Caco-2 (cell line): Measurements from ENCODE around the gene EGFL8. TPM values are rescaled to one million over a fixed set of nuclear protein-coding genes. Genes with fewer than 3 reads are reported as not detected.

Experiments used
- BruUV-seq: library from RNA; stranded (reverse); fragments of 400-500 nt; replicated peaks from 2 replicates; lab custom pipeline; 2021; lab: Mats Ljungman, UMichigan
- CTCF ChIA-PET: fragments of 300-600 bp; sonication (Branson Sonifier 250); formaldehyde crosslinking; loops from one replicate; lab custom pipeline; 2022; ENCODE audit warnings: antibody characterized with exemption; lab: Charles Lee
- POLR2A ChIA-PET: fragments of 300-600 bp; sonication (Branson Sonifier 250); formaldehyde crosslinking; loops from one replicate; lab custom pipeline; 2022; ENCODE audit warnings: antibody characterized with exemption; lab: Charles Lee
- DNase-seq, 2 experiments: peaks; one replicate each; pipeline versions ENCODE4 v3.0.0 to v3.0.0-alpha.2; 2020 to 2022
- H3K27me3 ChIP-seq: replicated peaks from 2 replicates; pipeline ENCODE4 v1.6.0; 2011; ENCODE audit warnings: low read length; ENCODE audit not compliant: control insufficient read depth, insufficient read depth
- H3K36me3 ChIP-seq: 2 replicates; pipeline ENCODE4 v1.5.1; 2011; ENCODE audit warnings: low read length; ENCODE audit not compliant: control insufficient read depth, insufficient read depth
- H3K4me1 ChIP-seq: fragments of 250-450 bp; sonication (Bioruptor Pico); 2 replicates; pipeline ENCODE4 v1.5.1; 2020; ENCODE audit warnings: mild to moderate bottlenecking
- H3K4me3 ChIP-seq: 2 replicates; pipeline ENCODE4 v1.5.1; 2011; ENCODE audit warnings: low read depth, mild to moderate bottlenecking, control low read depth, low read length
- H3K9me3 ChIP-seq: fragments of 250-450 bp; sonication (Bioruptor Pico); 2 replicates; pipeline ENCODE4 v1.5.1; 2020; ENCODE audit warnings: mild to moderate bottlenecking, moderate library complexity
- H3K27ac Mint-ChIP-seq: one replicate; pipeline ENCODE4 v1.8.0; 2022; ENCODE audit warnings: mixed read lengths; ENCODE audit not compliant: unreplicated experiment
- H3K27me3 Mint-ChIP-seq: one replicate; pipeline ENCODE4 v1.8.0; 2022; ENCODE audit warnings: mixed read lengths; ENCODE audit not compliant: insufficient read depth, unreplicated experiment
- H3K36me3 Mint-ChIP-seq: one replicate; pipeline ENCODE4 v1.8.0; 2022; ENCODE audit warnings: mild to moderate bottlenecking, mixed read lengths; ENCODE audit not compliant: insufficient read depth, unreplicated experiment
- H3K4me1 Mint-ChIP-seq: one replicate; pipeline ENCODE4 v1.8.0; 2022; ENCODE audit warnings: low read depth, mixed read lengths; ENCODE audit not compliant: unreplicated experiment
- H3K4me3 Mint-ChIP-seq: one replicate; pipeline ENCODE4 v1.8.0; 2022; ENCODE audit warnings: mild to moderate bottlenecking, moderate library complexity, mixed read lengths; ENCODE audit not compliant: unreplicated experiment
- H3K9me3 Mint-ChIP-seq: one replicate; pipeline ENCODE4 v1.8.0; 2022; ENCODE audit warnings: mixed read lengths; ENCODE audit not compliant: unreplicated experiment
- intact Hi-C: fragments of 100-400 bp; cut with micrococcal nuclease; formaldehyde crosslinking; loops from one replicate; pipeline ENCODE4 v1.10.0; 2022; ENCODE audit not compliant: unreplicated experiment
- total RNA-seq: library from RNA; stranded (reverse); gene quantifications from 2 replicates; pipeline ENCODE4 v1.2.3, GENCODE V29; 2022
- TF ChIP-seq, protein P1 (sequence below), 2 experiments: fragments of 200-600 bp in 1 of 2; IDR thresholded peaks; 1 replicate in 1 of 2; 2 replicates in 1 of 2; pipeline versions ENCODE4 v1.5.1 to v1.8.0; 2011 to 2022; ENCODE audit warnings: antibody characterized with exemption in 1 of 2, control low read depth in 1 of 2, inconsistent platforms in 1 of 2, low read depth in 1 of 2, low read length in 1 of 2, mild to moderate bottlenecking in 1 of 2, moderate library complexity in 1 of 2; ENCODE audit not compliant: insufficient read depth in 1 of 2, severe bottlenecking in 1 of 2, unreplicated experiment in 1 of 2

EGFL8 gene
- total RNA-seq, 1 experiment from 2014 or later, result 45.0 TPM

DNA sequence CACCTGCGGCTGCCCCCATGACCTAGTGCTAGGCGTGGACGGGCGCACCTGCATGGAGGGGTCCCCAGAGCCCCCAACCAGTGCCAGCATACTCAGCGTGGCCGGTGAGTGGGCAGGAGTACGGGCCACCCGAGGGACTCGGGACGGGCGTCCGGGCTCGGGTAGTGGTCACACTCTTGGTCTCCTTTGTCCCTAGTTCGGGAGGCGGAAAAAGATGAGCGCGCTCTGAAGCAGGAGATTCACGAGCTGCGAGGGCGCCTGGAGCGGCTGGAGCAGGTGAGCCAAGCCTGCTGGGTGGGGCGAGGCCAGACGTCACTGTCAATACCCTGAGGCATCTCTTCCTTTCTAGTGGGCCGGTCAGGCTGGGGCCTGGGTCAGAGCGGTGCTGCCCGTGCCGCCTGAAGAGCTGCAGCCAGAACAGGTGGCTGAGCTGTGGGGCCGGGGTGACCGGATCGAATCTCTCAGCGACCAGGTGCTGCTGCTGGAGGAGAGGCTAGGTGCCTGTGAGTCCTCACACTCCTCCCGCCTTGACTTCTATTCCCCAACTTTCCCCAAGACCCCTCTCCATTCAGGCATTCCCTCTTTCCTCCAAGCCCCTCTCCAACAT, 2.9 kb downstream of the EGFL8 start:
- CTCF ChIA-PET, result interaction anchor here (0.7 kb wide), 2 partner anchors 9 to 254 kb away, joined by 3 read pairs; partner anchors contain the start of gene AGPAT1
- intact Hi-C loops, result no loop called here
- Mint-ChIP-seq H3K36me3 (peaks cover 96% of the 10 kb centered on the region), H3K27me3 (no peaks in the 10 kb centered on the region), H3K4me3 (peak overlapping the region; percentile 2), H3K27ac (peak overlapping the region; percentile 42), H3K9me3 (no peaks in the 10 kb centered on the region), H3K4me1 (peaks cover 14% of the 10 kb centered on the region)
- no peak for DNase-seq
- no peaks in the 10 kb centered on the region for H3K9me3 ChIP-seq
- no peaks in the 10 kb centered on the region for H3K36me3 ChIP-seq
- no TSS peak for BruUV-seq
- no peaks in the 10 kb centered on the region for H3K27me3 ChIP-seq
- POLR2A ChIA-PET, result no interaction called here
- H3K4me1 ChIP-seq, result peaks cover 24% of the 10 kb centered on the region
- H3K4me3 ChIP-seq, result no peak overlapping the region
- TF ChIP-seq, protein P1, sequence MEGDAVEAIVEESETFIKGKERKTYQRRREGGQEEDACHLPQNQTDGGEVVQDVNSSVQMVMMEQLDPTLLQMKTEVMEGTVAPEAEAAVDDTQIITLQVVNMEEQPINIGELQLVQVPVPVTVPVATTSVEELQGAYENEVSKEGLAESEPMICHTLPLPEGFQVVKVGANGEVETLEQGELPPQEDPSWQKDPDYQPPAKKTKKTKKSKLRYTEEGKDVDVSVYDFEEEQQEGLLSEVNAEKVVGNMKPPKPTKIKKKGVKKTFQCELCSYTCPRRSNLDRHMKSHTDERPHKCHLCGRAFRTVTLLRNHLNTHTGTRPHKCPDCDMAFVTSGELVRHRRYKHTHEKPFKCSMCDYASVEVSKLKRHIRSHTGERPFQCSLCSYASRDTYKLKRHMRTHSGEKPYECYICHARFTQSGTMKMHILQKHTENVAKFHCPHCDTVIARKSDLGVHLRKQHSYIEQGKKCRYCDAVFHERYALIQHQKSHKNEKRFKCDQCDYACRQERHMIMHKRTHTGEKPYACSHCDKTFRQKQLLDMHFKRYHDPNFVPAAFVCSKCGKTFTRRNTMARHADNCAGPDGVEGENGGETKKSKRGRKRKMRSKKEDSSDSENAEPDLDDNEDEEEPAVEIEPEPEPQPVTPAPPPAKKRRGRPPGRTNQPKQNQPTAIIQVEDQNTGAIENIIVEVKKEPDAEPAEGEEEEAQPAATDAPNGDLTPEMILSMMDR (IDR thresholded peaks at IDR 0.05; ENCODE audit: insufficient read depth in 1 of 2, low read depth in 1 of 2, low read length in 1 of 2, severe bottlenecking in 1 of 2, unreplicated experiment in 1 of 2), result no peak

DNA sequence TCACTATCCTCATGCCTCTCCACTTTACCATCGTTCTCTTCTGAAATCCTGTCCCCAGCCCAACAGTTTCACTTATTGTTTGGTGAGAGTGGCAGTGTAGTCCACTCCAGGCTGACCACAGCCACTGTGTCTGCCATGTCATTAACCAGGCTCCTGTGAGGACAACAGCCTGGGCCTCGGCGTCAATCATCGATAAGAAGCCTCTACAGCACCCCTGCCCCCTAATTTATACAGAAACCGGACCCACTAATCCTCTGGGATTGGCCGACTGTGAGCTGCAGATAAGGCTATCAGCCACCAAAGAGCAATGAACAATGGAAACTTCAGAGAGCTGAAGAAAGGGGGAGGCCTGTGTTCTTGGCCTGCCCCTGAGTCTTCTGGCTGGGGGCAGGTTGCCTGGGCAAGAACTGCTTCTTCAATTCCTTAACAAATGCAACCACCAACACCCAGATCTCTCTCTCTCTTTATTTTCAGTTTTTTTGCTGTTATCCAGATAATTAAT, 3.4 kb downstream of the EGFL8 start:
- peak overlapping the region; percentile 2 for H3K4me3 Mint-ChIP-seq
- TF ChIP-seq, protein P1 (IDR thresholded peaks at IDR 0.05; ENCODE audit: insufficient read depth in 1 of 2, low read depth in 1 of 2, low read length in 1 of 2, severe bottlenecking in 1 of 2, unreplicated experiment in 1 of 2), result no peak
- BruUV-seq, result TSS peak; percentile 25
- Histone ChIP-seq H3K4me3 (no peak overlapping the region), H3K36me3 (no peaks in the 10 kb centered on the region), H3K4me1 (peaks cover 29% of the 10 kb centered on the region), H3K9me3 (no peaks in the 10 kb centered on the region), H3K27me3 (no peaks in the 10 kb centered on the region)
- H3K27ac Mint-ChIP-seq, result peak overlapping the region; percentile 42
- DNase-seq, result no peak
- no peaks in the 10 kb centered on the region for H3K9me3 Mint-ChIP-seq
- peaks cover 90% of the 10 kb centered on the region for H3K36me3 Mint-ChIP-seq
- ChIA-PET POLR2A (no interaction called here), CTCF (interaction anchor here (0.7 kb wide), 2 partner anchors 8 to 253 kb away, joined by 3 read pairs; partner anchors contain the start of gene AGPAT1)
- intact Hi-C loops, result no loop called here
- H3K4me1 Mint-ChIP-seq, result peaks cover 14% of the 10 kb centered on the region
- no peaks in the 10 kb centered on the region for H3K27me3 Mint-ChIP-seq

DNA sequence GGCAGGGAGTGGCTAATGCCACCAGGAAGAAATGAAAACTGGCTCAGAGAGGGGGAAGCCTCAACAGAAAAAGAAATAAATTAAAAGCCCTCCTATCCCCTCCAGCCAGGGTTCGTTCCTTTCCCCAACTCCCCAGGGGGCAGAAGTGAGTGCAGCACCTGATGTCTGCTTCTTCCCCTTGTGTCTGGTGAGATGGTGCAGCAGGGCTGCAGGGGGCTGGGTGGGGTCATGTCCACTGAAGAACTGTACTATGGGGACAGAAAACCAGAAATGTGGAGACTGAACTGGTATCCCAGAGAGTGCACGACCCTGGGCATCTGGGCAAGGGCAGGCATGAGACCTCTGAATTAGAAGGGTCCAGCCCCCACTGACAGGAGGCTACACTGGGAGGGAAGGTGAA, 4.0 kb downstream of the EGFL8 start:
- Histone ChIP-seq H3K27me3 (no peaks in the 10 kb centered on the region), H3K4me1 (peaks cover 35% of the 10 kb centered on the region), H3K9me3 (no peaks in the 10 kb centered on the region), H3K36me3 (no peaks in the 10 kb centered on the region), H3K4me3 (no peak overlapping the region)
- POLR2A ChIA-PET, result no interaction called here
- no peaks in the 10 kb centered on the region for H3K27me3 Mint-ChIP-seq
- H3K4me1 Mint-ChIP-seq, result peaks cover 18% of the 10 kb centered on the region
- TF ChIP-seq, protein P1 (IDR thresholded peaks at IDR 0.05; ENCODE audit: insufficient read depth in 1 of 2, low read depth in 1 of 2, low read length in 1 of 2, severe bottlenecking in 1 of 2, unreplicated experiment in 1 of 2), result no peak
- H3K27ac Mint-ChIP-seq, result peak overlapping the region; percentile 42
- DNase-seq, result no peak
- intact Hi-C loops, result no loop called here
- peaks cover 85% of the 10 kb centered on the region for H3K36me3 Mint-ChIP-seq
- no peaks in the 10 kb centered on the region for H3K9me3 Mint-ChIP-seq
- TSS peak; percentile 45 for BruUV-seq
- H3K4me3 Mint-ChIP-seq, result no peak overlapping the region
- CTCF ChIA-PET, result no interaction called here
